KOPT-K1 (cell line): Measurements from ENCODE around the gene HOATZ.

Source experiments
- H3K27ac ChIP-seq: fragments of 200-600 bp; sonication (generic); 2 replicates; pipeline ENCODE4 v1.5.1; 2016; ENCODE audit warnings: antibody characterized with exemption, mild to moderate bottlenecking, low read depth, low read length; ENCODE audit not compliant: poor library complexity, severe bottlenecking
- H3K36me3 ChIP-seq: fragments of 200-600 bp; sonication (generic); 2 replicates; pipeline ENCODE4 v1.5.1; 2017; ENCODE audit warnings: antibody characterized with exemption, mild to moderate bottlenecking, low read length, moderate library complexity; ENCODE audit not compliant: insufficient read depth
- H3K9me3 ChIP-seq: fragments of 200-600 bp; sonication (generic); 2 replicates; pipeline ENCODE4 v1.5.1; 2017; ENCODE audit warnings: antibody characterized with exemption, low read length, mild to moderate bottlenecking; ENCODE audit not compliant: insufficient read depth, poor library complexity, severe bottlenecking

Gene HOATZ

DNA sequence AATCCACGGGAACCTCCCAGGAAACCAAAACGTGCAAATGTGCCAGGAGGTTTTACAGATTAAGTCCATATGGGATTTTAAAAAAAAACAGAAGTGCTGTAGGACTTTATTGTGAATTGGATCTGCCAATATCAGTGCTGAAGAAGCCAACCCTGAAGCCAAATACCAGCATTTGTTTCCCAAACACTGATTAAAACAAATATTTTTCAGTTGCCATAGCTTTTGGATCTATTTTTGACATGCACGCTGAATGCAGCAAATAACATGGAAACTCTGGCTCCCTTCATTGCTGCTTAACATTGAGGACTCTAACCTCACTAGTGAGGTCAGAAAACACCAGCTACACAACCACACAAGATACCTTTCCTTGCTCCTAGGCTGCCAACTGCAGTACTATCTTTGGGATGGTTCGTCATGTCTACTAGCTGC, 59.3 kb downstream of the HOATZ start:
- Histone ChIP-seq H3K9me3 (no peaks in the 10 kb centered on the region), H3K36me3 (no peaks in the 10 kb centered on the region), H3K27ac (peak overlapping the region; percentile 38)

DNA sequence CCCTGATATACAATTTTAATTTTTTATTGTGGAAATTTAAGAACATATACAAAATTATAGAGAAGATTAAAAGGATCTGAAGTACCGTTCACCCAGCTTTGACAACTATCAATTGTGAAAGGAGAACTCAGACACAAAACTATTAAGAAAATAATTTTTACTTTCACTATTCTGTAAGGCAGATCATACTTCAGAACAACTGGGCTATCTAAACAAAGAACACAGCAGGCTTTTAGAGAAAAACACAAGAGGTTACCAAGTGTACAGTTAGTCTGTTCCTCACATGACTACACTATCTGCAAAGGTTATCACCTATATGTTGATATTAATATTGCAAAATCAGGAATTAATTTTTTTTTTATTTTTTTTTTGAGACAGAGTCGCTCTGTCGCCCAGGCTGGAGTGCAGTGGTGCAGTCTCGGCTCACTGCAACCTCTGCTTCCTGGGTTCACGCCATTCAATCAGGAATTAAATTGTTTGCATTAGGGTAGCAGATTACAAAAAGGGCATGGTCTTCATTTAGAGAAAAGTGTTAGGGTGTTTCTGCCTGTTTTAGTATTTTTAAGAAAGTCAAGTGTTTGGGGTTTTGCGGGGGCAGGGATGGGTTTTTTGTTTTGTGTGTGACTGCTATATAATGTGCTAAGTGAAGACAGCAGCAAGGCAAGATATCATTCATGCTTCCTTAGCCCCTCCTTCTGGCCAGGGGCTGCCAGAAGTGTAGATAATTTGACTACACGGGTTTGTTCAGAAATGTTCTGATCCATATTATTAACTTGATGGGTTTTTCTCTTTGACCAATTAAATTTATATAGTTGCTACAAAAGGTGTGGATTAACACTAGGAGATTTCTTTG, 60.0 kb downstream of the HOATZ start:
- no peaks in the 10 kb centered on the region for H3K36me3 ChIP-seq
- no peaks in the 10 kb centered on the region for H3K9me3 ChIP-seq
- peak overlapping the region; percentile 38 for H3K27ac ChIP-seq

DNA sequence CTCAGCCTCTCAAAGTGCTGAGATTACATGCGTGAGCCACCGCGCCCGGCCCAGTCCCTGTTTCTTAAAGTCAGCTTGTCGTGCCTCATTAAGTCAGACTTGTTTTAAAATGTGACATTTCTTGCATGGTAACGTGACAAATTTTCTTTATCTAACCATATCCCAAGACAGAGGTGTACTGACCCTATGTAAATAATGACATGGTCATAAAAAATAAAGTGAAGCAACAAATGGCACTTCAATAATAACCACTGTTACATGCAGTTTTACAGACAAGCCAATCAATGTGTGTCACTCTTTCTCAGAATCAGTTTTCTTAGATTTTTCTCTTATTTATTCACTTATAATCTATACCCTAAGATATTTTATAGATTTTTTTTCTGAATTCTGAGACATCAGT, 61.2 kb downstream of the HOATZ start:
- H3K36me3 ChIP-seq, result no peaks in the 10 kb centered on the region
- H3K27ac ChIP-seq, result no peak overlapping the region
- no peaks in the 10 kb centered on the region for H3K9me3 ChIP-seq

DNA sequence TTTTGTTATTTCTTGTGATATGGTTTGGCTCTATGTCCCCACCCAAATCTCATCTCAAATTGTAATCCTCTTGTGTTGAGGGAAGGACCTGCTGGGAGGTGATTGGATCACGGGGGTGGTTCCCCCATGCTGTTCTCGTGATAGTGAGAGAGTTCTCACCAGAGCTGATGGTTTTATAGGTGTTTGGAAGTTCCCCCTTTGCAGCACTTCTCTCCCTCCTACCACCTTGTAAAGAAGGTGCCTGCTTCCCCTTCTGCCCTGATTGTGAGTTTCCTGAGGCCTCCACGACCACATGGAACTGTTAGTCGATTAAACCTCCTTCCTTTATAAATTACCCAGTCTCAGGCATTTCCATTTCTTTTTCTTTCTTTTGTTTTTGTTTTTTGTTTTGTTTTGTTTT, 63.2 kb downstream of the HOATZ start:
- no peaks in the 10 kb centered on the region for H3K9me3 ChIP-seq
- no peaks in the 10 kb centered on the region for H3K36me3 ChIP-seq
- H3K27ac ChIP-seq, result no peak overlapping the region

DNA sequence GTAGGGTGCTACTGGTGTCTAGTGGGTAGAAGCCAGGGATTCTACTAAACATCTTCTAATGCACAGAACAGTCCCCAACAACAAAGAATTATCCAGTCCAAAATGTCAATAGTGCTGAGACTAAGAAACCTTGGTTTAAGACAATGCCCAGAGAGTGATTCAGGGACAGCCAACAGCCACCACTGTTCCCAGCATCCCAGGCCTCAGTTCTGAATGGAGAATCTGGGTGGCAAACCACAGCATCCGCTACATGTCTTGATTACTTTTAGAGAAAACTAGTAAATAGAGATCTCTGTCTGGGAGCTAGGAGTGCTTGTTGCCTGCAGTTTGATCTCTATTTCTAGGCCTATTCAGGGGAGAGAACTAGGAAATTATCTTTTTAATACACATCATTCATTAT, 66.8 kb downstream of the HOATZ start:
- Histone ChIP-seq H3K36me3 (no peaks in the 10 kb centered on the region), H3K9me3 (no peaks in the 10 kb centered on the region), H3K27ac (no peak overlapping the region)

DNA sequence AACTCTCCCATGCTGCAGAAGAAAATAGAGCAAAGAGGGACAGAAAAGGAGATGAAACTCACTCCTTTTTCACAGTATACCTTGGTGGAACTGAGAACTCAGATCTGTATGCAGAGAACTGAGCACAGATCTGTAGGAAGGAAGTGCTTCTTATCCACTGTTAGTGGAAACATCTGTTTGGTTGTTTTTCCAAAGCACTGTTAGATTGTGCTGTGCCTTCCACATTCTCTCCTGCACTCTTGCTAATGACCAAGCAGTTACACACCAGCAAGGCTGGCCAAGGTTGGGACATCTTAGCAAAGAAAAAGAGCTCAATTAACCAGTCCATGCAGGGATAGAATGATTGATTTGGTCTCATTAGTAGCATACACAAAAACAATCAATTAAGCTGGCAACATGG, 67.6 kb downstream of the HOATZ start:
- Histone ChIP-seq H3K9me3 (no peaks in the 10 kb centered on the region), H3K36me3 (no peaks in the 10 kb centered on the region), H3K27ac (no peak overlapping the region)

DNA sequence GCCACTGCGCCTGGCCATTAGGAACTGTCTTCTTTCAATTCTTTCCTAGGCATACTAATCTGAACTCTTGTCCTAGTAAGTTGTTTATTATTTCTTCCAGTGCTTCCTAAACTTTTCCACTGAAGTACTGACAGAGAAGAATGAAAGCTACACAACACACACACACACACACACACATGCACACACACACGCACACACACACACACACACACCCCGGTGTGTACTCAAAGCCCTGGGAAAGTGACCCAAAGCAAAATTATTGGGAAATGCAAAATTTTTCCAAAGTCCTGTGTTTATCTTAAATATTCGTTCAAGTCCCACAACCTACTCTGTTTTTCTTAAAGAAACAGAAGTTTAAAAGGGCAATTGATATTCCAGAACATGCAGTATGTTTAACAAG, 68.3 kb downstream of the HOATZ start:
- H3K27ac ChIP-seq, result no peak overlapping the region
- H3K36me3 ChIP-seq, result no peaks in the 10 kb centered on the region
- H3K9me3 ChIP-seq, result no peaks in the 10 kb centered on the region

DNA sequence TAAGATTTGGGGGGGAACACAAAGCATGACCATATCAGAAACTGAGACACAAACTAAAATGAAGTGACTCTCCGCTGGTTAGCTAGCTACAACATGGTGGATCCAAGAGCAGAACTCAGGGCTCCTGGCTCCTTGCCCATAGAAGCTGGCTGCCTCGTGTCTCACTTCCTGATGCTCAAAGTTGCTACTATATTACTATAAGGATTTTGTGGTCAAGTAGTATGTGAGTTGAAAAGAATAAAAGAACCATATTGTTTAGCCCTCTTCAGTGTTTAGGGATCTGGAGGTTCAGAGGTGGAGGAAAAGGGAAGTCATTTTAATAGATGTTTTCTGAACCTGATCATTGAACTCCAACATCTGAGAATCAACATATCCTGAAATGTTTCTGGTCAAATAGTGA, 70.8 kb downstream of the HOATZ start:
- Histone ChIP-seq H3K9me3 (no peaks in the 10 kb centered on the region), H3K36me3 (no peaks in the 10 kb centered on the region), H3K27ac (no peak overlapping the region)

DNA sequence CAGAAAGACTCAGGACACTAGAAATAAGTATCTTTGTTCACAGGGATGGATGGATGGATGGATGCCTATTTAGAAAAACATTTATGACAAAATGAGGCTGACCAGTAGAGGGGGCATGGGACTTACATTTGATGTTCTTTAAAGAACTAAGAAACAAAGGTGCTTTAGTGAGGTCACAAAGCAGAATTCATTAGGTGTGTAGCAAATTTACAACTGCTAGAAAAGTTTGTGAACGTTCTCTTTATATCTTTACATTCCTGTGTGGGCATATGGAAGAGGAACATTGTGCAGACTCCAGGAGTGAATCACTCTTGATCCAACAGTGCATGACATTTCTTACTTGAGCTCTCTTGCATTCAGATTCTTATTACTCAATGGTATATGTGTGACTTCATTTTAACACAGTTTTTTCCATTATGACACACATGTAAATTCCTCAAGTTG, 71.8 kb downstream of the HOATZ start:
- H3K27ac ChIP-seq, result no peak overlapping the region
- H3K9me3 ChIP-seq, result no peaks in the 10 kb centered on the region

More for the DNA sequence above, 71.8 kb downstream of the HOATZ start:
- no peaks in the 10 kb centered on the region for H3K36me3 ChIP-seq
